NB4 (cell line): ENCODE results near the gene SEC16B.
A peak's percentile ranks its signal among the peaks of the same experiment; 100 is the strongest.

ENCODE experiments used
- DNase-seq: peaks from one replicate; pipeline ENCODE4 v3.0.0; 2010; ENCODE audit warnings: low read depth
- H3K4me3 ChIP-seq: one replicate; pipeline ENCODE4 v1.5.1; 2011; ENCODE audit warnings: mild to moderate bottlenecking, low read depth, low read length, moderate library complexity
- MAX ChIP-seq: IDR thresholded peaks from 2 replicates; pipeline ENCODE4 v1.6.1; 2011; ENCODE audit warnings: low read depth, low read length
- MYC ChIP-seq: IDR thresholded peaks from 2 replicates; pipeline ENCODE4 v1.6.1; 2011; ENCODE audit warnings: low read depth, low read length
- POLR2A ChIP-seq: IDR thresholded peaks from 2 replicates; pipeline ENCODE4 v1.6.1; 2011; ENCODE audit warnings: mild to moderate bottlenecking; ENCODE audit not compliant: insufficient read length; ENCODE audit errors: extremely low read depth
- TF ChIP-seq, protein P1 (sequence below): IDR thresholded peaks from one replicate; pipeline ENCODE4 v1.5.1; 2012; ENCODE audit warnings: low read depth, low read length

The SEC16B gene

GRCh38 chr1:177913762-177914540, 55.9 kb downstream of the SEC16B start:
- H3K4me3 ChIP-seq, result no peak overlapping the region
- TF ChIP-seq POLR2A, result no peak
- peak; percentile 47 for TF ChIP-seq MAX
- no peak for TF ChIP-seq MYC
- TF ChIP-seq, protein P1, sequence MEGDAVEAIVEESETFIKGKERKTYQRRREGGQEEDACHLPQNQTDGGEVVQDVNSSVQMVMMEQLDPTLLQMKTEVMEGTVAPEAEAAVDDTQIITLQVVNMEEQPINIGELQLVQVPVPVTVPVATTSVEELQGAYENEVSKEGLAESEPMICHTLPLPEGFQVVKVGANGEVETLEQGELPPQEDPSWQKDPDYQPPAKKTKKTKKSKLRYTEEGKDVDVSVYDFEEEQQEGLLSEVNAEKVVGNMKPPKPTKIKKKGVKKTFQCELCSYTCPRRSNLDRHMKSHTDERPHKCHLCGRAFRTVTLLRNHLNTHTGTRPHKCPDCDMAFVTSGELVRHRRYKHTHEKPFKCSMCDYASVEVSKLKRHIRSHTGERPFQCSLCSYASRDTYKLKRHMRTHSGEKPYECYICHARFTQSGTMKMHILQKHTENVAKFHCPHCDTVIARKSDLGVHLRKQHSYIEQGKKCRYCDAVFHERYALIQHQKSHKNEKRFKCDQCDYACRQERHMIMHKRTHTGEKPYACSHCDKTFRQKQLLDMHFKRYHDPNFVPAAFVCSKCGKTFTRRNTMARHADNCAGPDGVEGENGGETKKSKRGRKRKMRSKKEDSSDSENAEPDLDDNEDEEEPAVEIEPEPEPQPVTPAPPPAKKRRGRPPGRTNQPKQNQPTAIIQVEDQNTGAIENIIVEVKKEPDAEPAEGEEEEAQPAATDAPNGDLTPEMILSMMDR, result peak; percentile 9
- DNase-seq, result peak; percentile 24

GRCh38 chr1:177912991-177913390, 56.9 kb downstream of the SEC16B start:
- DNase-seq, result no peak
- no peak overlapping the region for H3K4me3 ChIP-seq
- TF ChIP-seq, protein P1, result no peak
- TF ChIP-seq MYC (no peak), MAX (no peak), POLR2A (no peak)

DNA sequence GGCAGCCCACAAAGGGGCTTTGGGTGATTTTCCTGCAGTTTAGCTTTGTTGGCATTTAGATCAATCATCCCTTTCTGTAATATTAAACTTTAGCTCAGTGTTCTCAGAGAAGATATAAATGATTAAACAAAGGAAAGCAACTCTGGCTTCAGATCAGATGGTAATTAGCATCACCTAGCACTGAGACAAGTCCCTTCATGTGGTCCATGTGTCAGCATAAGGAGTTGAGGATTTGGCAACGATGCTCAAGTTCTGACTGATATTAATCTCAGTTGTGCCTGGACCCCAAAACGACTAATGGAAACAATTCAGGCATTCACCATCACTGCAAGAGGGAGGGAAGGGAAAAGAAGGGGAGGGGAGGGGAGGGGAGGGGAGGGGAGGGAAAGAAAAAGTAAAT, 60.4 kb downstream of the SEC16B start:
- no peak for DNase-seq
- TF ChIP-seq MYC, result no peak
- TF ChIP-seq, protein P1, result no peak
- no peak for TF ChIP-seq POLR2A
- no peak for TF ChIP-seq MAX
- H3K4me3 ChIP-seq, result no peak overlapping the region

- no peak for DNase-seq
- TF ChIP-seq MAX, result no peak
- TF ChIP-seq POLR2A, result no peak
- TF ChIP-seq, protein P1, result no peak
- TF ChIP-seq MYC, result no peak
- H3K4me3 ChIP-seq, result no peak overlapping the region
Measured at GRCh38 chr1:177907000-177907399, 62.9 kb downstream of the SEC16B start.

DNA sequence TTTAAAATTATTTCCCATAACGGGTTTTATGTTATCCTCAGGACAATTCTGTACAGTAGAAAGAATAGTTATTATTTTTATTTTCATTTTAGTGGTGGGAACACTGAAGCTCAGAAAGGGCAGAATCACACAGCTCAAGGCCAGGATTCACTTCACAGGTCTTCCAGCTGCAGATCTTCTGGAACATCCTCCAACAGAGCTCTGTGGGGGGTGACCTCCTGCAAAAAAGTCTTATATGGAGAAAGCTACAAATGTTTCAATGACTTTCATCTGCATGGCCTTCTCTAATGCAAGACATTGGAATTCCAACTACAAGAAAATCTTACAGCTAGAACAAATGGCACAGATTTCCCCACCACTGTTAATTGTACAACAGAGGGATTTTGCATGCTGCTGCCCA, 64.2 kb downstream of the SEC16B start:
- DNase-seq, result no peak
- TF ChIP-seq POLR2A, result no peak
- TF ChIP-seq, protein P1, result no peak
- TF ChIP-seq MYC, result no peak
- TF ChIP-seq MAX, result no peak
- H3K4me3 ChIP-seq, result no peak overlapping the region

DNA sequence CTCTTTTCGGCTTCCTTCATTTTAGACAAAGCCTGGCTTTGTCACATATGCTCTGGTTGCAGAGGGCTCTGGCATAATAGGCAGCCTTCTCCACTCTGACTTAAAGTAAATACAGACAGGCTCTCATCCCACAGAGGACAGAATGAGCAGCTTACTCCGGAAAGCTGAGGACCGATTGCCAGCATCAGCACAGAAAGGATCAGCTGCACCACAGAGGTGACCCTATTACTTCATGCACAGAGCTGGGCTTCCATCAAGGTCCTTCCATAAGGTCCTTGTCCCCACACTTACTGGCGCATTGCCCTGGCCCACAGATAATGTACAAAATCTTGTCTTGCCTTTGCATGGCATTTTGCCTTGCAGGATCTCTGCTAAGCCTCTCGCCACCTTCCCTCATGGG, 67.6 kb downstream of the SEC16B start:
- H3K4me3 ChIP-seq, result no peak overlapping the region
- TF ChIP-seq MYC, result no peak
- TF ChIP-seq POLR2A, result no peak
- no peak for TF ChIP-seq MAX
- TF ChIP-seq, protein P1, result no peak
- no peak for DNase-seq
